ENCODE results near the gene EPN2.

- TF ChIP-seq POLR2A (IDR thresholded peaks at IDR 0.05; ENCODE audit: low read depth, low read length) (no peak), POLR2AphosphoS5 (IDR thresholded peaks at IDR 0.05; ENCODE audit: low read depth, low read length) (no peak), TAF1 (IDR thresholded peaks at IDR 0.05; ENCODE audit: low read depth, low read length) (no peak), SPI1 (IDR thresholded peaks at IDR 0.05; ENCODE audit: low read depth, low read length) (no peak), PAX5 (IDR thresholded peaks at IDR 0.05; ENCODE audit: insufficient read depth, low read length, severe bottlenecking) (no peak), POU2F2 (IDR thresholded peaks at IDR 0.05; ENCODE audit: low read depth, low read length) (no peak)
Observed at GRCh38 chr17:19271780-19272357, 34.7 kb downstream of the EPN2 start.

Measured in GM12891 (cell line).